Urinary bladder (tissue), 4 donors: Measurements from ENCODE around the gene C10orf105. TPM values are rescaled to one million over a fixed set of nuclear protein-coding genes. Genes with fewer than 3 reads are reported as not detected.

Source experiments
- DNase-seq: peaks from one replicate; pipeline ENCODE4 v3.0.0-alpha.2; 2015; ENCODE audit errors: extremely low spot score
- H3K27ac ChIP-seq: one replicate; pipeline ENCODE4 v1.5.1; 2013; ENCODE audit warnings: low read depth, mild to moderate bottlenecking, moderate library complexity
- H3K36me3 ChIP-seq: one replicate; pipeline ENCODE4 v1.6.1; 2013; ENCODE audit warnings: mild to moderate bottlenecking, moderate library complexity; ENCODE audit not compliant: insufficient read depth
- H3K4me1 ChIP-seq: one replicate; pipeline ENCODE4 v1.6.1; 2013; ENCODE audit warnings: mild to moderate bottlenecking, moderate library complexity; ENCODE audit not compliant: insufficient read depth
- H3K4me3 ChIP-seq: one replicate; pipeline ENCODE4 v1.5.1; 2013; ENCODE audit warnings: low read depth, low read length
- WGBS: extraction: QIAGEN DNeasy Blood & Tissue Kit; methylation state at CpG from one replicate; pipeline ENCODE4 v1.1.7; 2013; 5-methylcytosine and 5-hydroxymethylcytosine counted together
- polyA plus RNA-seq: library from polyadenylated mRNA; stranded (reverse); fragments of 200-250 nt; gene quantifications from one replicate; pipeline ENCODE4 v1.2.3, GENCODE V29; 2013
- total RNA-seq: library from RNA; depleted of rRNA; stranded (reverse); fragments of >200 nt; gene quantifications from one replicate; pipeline ENCODE4 v1.2.3, GENCODE V29; 2014
- donor health status: healthy with polysubstance abuse.
- donor health status: healthy.

The C10orf105 gene
- total and polyA plus RNA-seq, 2 donors, result 0.11 to 0.26 TPM

DNA sequence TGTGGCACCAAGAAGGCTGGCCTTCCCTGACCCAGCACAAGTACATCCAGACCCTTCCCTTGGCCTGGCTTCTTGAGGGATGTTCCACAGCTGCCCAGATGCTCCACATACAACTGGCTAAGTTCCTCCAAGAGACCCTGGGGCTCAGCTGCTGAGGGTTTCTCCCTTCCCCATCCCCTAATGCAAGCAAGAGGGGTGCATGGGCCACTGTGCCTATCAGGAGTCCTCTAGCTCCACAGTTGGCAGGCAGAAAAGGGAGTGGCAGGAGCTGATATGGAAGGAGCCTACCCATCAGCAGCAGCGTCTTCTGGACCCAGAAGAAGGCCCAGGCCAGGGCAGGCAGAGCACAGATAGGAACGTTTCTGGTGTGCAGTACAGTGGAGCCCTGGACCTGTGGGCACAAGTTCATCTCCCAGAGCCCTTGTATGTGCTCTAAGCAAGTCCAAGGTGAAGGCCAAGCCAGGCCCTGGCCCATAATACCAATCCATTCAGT is 27.5 kb upstream of the C10orf105 start:
- Histone ChIP-seq H3K36me3 (no peaks in the 10 kb centered on the region), H3K4me1 (peaks cover 2% of the 10 kb centered on the region), H3K4me3 (no peak overlapping the region), H3K27ac (peak overlapping the region; percentile 64)
- 79% methylated on average over 2 of the region's 2 CpGs for WGBS
- no peak for DNase-seq

GRCh38 chr10:71746344-71747037 is 26.9 kb upstream of the C10orf105 start:
- H3K4me3 ChIP-seq, result no peak overlapping the region
- H3K36me3 ChIP-seq, result no peaks in the 10 kb centered on the region
- H3K27ac ChIP-seq, result peak overlapping the region; percentile 64
- peaks cover 2% of the 10 kb centered on the region for H3K4me1 ChIP-seq
- DNase-seq, result no peak
- 56% methylated on average over 13 of the region's 13 CpGs for WGBS

- no peak for DNase-seq
- peaks cover 2% of the 10 kb centered on the region for H3K4me1 ChIP-seq
- H3K4me3 ChIP-seq, result no peak overlapping the region
- H3K36me3 ChIP-seq, result no peaks in the 10 kb centered on the region
- no peak overlapping the region for H3K27ac ChIP-seq
- 95% methylated on average over 2 of the region's 2 CpGs for WGBS
Observed at GRCh38 chr10:71745664-71746250, 26.2 kb upstream of the C10orf105 start.

DNA sequence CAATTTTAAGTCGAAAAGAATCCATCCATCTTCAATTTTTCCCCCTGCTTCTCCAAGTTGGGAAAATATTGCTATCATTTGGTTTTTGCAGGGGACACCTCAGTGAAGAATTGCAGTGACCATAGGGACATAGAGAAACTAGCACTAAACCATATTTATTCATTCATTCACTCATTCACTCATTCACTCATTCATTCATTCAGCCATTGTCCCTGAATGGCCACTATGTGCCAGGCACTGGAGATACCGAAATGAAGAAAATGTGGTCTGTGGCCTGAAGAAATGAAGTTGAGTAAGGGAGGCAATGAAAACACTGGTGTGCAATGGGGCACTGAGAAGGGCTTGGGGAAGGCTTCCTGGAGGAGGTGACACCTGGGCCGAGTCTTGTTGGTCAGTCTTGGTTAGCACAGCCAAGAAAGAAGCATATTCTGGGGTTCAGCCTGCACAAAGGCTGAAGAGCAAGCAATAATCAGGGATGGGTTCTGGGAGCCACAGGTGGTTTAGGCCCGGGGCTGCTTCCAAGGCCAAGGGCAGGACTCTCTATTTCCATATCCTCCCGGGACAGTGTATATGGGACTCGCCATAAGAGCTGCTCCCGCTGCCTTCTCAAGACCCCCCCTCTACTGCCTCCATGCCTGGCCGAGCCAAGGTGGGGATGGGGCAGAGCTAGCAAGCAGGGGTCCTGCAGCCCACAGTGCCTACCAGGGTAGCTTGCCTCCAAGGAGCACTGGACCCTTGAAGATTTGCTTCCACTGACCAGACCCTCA is 25.5 kb upstream of the C10orf105 start:
- Histone ChIP-seq H3K4me1 (peaks cover 2% of the 10 kb centered on the region), H3K4me3 (no peak overlapping the region), H3K36me3 (no peaks in the 10 kb centered on the region), H3K27ac (no peak overlapping the region)
- WGBS, result 91% methylated on average over 8 of the region's 8 CpGs
- no peak for DNase-seq

GRCh38 chr10:71743866-71744265 is 24.3 kb upstream of the C10orf105 start:
- no peak for DNase-seq
- Histone ChIP-seq H3K36me3 (no peaks in the 10 kb centered on the region), H3K4me1 (peaks cover 2% of the 10 kb centered on the region), H3K4me3 (no peak overlapping the region), H3K27ac (no peak overlapping the region)
- WGBS, result 86% methylated on average over 1 of the region's 1 CpG

DNA sequence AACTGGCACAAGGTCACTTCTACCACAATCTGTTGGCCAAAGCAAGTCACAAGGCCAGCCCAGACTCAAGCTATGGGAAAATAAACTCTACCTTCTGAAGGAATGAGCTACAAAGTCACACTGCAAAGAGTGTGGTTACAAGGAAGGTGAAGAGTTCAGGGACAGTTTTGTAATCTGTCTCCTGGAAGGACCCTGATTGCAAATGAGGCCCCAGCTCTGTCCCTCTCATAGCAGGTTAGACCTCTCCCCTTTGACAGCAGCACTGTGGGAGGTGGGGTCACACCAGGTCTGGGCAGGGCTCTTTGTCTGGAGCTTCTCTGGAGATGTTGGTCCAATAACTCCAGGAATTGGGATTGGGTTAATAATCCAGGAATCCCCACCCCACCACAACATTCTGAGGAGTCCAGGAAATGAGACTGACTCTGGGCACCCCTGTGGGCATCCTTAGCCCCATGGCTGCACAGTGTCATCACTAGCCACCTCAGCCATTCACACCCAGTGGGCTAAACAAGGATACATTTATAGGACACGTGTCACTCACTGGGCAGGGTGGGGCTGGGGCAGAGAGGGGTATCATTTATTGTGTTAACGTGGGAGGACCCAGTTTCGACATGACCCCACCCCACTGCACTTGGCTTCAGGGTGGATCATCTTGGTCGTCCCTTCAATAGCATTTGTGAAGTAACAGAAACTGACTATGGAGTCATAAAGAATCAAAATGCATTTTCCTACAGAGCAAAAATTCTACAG is 23.7 kb upstream of the C10orf105 start:
- H3K27ac ChIP-seq, result no peak overlapping the region
- 91% methylated on average over 4 of the region's 4 CpGs for WGBS
- H3K36me3 ChIP-seq, result no peaks in the 10 kb centered on the region
- no peak overlapping the region for H3K4me3 ChIP-seq
- DNase-seq, result no peak
- peaks cover 2% of the 10 kb centered on the region for H3K4me1 ChIP-seq

DNA sequence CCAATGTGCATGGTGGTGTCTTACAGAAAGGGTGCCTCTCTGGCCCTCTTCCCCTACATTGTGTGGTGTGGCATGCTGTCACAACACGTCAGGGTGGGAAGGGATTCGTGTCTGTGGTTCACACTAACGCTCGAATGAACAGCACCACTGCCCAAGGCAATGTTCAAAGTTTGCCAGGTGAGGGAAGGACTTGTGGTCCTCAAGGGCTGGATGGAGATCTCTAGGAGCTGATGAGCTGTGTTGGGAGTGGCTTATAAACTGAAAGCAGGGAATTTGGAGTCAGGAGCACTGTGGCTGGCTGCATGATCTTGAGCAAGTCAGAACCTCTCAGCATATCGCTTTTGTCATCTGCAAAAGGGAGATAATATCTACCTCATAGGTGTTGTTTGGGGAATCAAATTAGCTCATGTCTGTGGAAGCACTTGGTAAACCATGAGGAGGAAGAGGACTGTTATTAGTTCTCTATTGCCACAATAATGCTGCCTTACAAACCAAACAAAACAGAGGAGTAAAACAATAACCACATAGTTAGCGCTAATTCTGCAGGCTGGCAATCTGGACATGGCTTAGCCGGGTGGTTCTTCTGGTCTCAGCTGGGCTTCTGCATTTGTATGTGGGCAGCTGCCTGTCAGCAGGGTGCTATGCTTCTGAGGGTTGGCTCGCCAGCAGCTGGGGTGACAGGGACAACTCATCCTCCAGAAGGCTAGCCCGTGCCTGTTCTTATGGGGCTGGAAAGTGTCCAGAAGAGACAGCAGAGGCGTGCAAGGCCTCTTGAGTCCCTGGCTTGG is 22.9 kb upstream of the C10orf105 start:
- Histone ChIP-seq H3K36me3 (no peaks in the 10 kb centered on the region), H3K4me1 (peaks cover 2% of the 10 kb centered on the region), H3K4me3 (no peak overlapping the region), H3K27ac (no peak overlapping the region)
- WGBS, result 93% methylated on average over 10 of the region's 10 CpGs
- DNase-seq, result no peak

DNA sequence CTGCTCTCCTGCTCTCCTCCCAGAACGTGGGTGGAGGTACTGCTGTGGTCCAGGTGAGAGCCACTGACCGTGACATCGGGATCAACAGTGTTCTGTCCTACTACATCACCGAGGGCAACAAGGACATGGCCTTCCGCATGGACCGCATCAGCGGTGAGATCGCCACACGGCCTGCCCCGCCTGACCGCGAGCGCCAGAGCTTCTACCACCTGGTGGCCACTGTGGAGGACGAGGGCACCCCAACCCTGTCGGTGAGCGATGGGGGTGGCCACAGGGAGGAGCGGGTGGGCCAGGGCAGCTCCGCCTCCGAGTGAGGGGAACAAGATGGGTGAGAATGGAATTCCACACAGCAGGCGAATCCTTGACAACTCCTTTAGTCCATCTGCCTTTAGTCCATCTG is 22.1 kb upstream of the C10orf105 start:
- H3K27ac ChIP-seq, result no peak overlapping the region
- no peak for DNase-seq
- H3K4me1 ChIP-seq, result no peaks in the 10 kb centered on the region
- WGBS, result 98% methylated on average over 20 of the region's 20 CpGs
- no peak overlapping the region for H3K4me3 ChIP-seq
- no peaks in the 10 kb centered on the region for H3K36me3 ChIP-seq

DNA sequence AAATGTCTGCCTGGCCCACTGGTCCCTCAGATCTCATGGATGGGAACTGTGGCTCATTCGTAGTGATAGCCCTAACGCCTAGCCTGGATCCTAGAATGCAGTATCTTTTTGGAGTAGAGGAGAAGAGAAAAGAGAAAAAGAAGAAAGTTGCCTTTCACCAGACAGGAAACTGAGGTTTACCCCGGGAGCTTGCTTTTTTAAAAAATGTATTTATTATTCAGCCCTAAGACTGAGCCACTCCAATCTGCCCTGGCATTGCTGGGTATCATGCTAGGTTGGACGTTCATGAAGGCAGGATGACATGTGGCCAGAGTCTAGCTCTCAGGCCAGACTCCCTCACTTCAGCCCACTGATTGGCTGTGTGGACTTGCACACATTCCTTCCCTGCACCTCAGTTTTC is 21.5 kb upstream of the C10orf105 start:
- Histone ChIP-seq H3K27ac (no peak overlapping the region), H3K36me3 (no peaks in the 10 kb centered on the region), H3K4me1 (no peaks in the 10 kb centered on the region), H3K4me3 (no peak overlapping the region)
- WGBS, result 76% methylated on average over 4 of the region's 4 CpGs
- no peak for DNase-seq

- WGBS, result 55% methylated on average over 9 of the region's 9 CpGs
- DNase-seq, result no peak
Observed at GRCh38 chr10:71740069-71740653, 20.6 kb upstream of the C10orf105 start.

DNA sequence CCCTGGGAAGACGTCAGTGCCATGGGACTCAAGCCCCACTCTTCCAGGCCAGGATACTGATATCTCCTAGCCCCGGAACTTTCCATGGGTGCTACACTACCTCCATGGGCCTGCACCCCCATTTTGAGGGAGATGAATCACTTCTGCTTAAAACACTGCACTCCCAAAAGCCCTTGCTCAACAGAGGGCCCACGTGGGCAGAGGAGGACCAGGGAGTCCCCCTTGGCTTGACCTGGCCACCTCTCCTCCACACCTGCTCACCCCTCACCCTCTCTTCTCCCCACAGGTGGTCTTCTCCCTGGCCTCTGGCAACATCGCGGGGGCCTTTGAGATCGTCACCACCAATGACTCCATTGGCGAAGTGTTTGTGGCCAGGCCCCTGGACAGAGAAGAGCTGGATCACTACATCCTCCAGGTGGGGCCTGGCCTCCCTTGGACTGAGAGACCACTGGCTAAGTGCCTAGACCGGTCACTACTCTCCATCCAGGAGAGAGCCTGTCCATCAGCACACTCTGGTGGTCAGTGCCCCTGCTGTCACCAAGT is 19.9 kb upstream of the C10orf105 start:
- Histone ChIP-seq H3K27ac (no peak overlapping the region), H3K4me3 (no peak overlapping the region), H3K36me3 (no peaks in the 10 kb centered on the region), H3K4me1 (no peaks in the 10 kb centered on the region)
- no peak for DNase-seq
- 97% methylated on average over 8 of the region's 8 CpGs for WGBS

More at GRCh38 chr10:71740069-71740653, 20.6 kb upstream of the C10orf105 start:
- Histone ChIP-seq H3K4me3 (no peak overlapping the region), H3K4me1 (no peaks in the 10 kb centered on the region), H3K36me3 (no peaks in the 10 kb centered on the region), H3K27ac (no peak overlapping the region)

- H3K4me3 ChIP-seq, result no peak overlapping the region
- no peaks in the 10 kb centered on the region for H3K4me1 ChIP-seq
- WGBS, result 69% methylated on average over 3 of the region's 3 CpGs
- DNase-seq, result no peak
- no peaks in the 10 kb centered on the region for H3K36me3 ChIP-seq
- H3K27ac ChIP-seq, result no peak overlapping the region
Observed at GRCh38 chr10:71737834-71738197, 18.2 kb upstream of the C10orf105 start.
